Measurements from ENCODE around the gene CENPM.

DNA sequence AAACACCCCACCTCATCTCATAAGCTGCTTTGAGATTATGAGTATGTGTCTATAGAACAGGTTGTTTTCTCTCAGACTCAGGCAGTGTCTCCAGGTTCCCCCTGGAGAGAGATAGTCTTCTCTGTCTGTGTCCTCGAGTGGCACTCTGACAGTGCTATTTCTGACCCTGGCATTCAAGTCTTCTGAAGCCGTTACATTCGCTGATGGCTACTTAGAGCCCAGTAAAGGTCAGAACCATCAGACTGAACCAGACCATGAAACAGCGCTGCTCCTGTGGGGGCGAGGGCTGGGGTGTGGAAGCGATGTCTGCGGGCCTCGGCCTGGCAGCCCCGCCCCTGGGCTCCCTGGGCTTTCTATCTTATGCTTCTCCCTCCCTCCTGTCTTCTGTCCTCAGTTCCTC lies 55.5 kb downstream of the CENPM start:
- no peak for TF ChIP-seq RAD21 (IDR thresholded peaks at IDR 0.05)
- TF ChIP-seq, protein P1, sequence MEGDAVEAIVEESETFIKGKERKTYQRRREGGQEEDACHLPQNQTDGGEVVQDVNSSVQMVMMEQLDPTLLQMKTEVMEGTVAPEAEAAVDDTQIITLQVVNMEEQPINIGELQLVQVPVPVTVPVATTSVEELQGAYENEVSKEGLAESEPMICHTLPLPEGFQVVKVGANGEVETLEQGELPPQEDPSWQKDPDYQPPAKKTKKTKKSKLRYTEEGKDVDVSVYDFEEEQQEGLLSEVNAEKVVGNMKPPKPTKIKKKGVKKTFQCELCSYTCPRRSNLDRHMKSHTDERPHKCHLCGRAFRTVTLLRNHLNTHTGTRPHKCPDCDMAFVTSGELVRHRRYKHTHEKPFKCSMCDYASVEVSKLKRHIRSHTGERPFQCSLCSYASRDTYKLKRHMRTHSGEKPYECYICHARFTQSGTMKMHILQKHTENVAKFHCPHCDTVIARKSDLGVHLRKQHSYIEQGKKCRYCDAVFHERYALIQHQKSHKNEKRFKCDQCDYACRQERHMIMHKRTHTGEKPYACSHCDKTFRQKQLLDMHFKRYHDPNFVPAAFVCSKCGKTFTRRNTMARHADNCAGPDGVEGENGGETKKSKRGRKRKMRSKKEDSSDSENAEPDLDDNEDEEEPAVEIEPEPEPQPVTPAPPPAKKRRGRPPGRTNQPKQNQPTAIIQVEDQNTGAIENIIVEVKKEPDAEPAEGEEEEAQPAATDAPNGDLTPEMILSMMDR (IDR thresholded peaks at IDR 0.05; ENCODE audit: low read depth, low read length, missing input control): no peak
- TF ChIP-seq, protein P2, sequence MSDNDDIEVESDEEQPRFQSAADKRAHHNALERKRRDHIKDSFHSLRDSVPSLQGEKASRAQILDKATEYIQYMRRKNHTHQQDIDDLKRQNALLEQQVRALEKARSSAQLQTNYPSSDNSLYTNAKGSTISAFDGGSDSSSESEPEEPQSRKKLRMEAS (IDR thresholded peaks at IDR 0.05): no peak
- no peak for TF ChIP-seq NR2F2 (IDR thresholded peaks at IDR 0.05)
- TF ChIP-seq, protein P3, sequence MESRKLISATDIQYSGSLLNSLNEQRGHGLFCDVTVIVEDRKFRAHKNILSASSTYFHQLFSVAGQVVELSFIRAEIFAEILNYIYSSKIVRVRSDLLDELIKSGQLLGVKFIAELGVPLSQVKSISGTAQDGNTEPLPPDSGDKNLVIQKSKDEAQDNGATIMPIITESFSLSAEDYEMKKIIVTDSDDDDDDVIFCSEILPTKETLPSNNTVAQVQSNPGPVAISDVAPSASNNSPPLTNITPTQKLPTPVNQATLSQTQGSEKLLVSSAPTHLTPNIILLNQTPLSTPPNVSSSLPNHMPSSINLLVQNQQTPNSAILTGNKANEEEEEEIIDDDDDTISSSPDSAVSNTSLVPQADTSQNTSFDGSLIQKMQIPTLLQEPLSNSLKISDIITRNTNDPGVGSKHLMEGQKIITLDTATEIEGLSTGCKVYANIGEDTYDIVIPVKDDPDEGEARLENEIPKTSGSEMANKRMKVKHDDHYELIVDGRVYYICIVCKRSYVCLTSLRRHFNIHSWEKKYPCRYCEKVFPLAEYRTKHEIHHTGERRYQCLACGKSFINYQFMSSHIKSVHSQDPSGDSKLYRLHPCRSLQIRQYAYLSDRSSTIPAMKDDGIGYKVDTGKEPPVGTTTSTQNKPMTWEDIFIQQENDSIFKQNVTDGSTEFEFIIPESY (IDR thresholded peaks at IDR 0.05): no peak
- TF ChIP-seq GABPA (IDR thresholded peaks at IDR 0.05 in 1 of 2, conservative IDR thresholded peaks at IDR 0.05 in 1 of 2): no peak
- no peak for TF ChIP-seq EGR1 (IDR thresholded peaks at IDR 0.05; ENCODE audit: low read depth in 2 of 2)
- TF ChIP-seq, protein P4, sequence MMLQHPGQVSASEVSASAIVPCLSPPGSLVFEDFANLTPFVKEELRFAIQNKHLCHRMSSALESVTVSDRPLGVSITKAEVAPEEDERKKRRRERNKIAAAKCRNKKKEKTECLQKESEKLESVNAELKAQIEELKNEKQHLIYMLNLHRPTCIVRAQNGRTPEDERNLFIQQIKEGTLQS (IDR thresholded peaks at IDR 0.05): no peak
- no peak for TF ChIP-seq TAF1 (conservative IDR thresholded peaks at IDR 0.05)
- TF ChIP-seq, protein P5, sequence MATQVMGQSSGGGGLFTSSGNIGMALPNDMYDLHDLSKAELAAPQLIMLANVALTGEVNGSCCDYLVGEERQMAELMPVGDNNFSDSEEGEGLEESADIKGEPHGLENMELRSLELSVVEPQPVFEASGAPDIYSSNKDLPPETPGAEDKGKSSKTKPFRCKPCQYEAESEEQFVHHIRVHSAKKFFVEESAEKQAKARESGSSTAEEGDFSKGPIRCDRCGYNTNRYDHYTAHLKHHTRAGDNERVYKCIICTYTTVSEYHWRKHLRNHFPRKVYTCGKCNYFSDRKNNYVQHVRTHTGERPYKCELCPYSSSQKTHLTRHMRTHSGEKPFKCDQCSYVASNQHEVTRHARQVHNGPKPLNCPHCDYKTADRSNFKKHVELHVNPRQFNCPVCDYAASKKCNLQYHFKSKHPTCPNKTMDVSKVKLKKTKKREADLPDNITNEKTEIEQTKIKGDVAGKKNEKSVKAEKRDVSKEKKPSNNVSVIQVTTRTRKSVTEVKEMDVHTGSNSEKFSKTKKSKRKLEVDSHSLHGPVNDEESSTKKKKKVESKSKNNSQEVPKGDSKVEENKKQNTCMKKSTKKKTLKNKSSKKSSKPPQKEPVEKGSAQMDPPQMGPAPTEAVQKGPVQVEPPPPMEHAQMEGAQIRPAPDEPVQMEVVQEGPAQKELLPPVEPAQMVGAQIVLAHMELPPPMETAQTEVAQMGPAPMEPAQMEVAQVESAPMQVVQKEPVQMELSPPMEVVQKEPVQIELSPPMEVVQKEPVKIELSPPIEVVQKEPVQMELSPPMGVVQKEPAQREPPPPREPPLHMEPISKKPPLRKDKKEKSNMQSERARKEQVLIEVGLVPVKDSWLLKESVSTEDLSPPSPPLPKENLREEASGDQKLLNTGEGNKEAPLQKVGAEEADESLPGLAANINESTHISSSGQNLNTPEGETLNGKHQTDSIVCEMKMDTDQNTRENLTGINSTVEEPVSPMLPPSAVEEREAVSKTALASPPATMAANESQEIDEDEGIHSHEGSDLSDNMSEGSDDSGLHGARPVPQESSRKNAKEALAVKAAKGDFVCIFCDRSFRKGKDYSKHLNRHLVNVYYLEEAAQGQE (IDR thresholded peaks at IDR 0.05): no peak
- TF ChIP-seq FOXA2 (IDR thresholded peaks at IDR 0.05): no peak
- TF ChIP-seq SP1 (IDR thresholded peaks at IDR 0.05): no peak
- no peak for TF ChIP-seq JUND (IDR thresholded peaks at IDR 0.05)
